HCT116 (cell line): Measurements from ENCODE around the gene RMND1. TPM values are rescaled to one million over a fixed set of nuclear protein-coding genes. Genes with fewer than 3 reads are reported as not detected.

Experiments used
- ATAC-seq: fragments of 200-7000 bp; cut with Tn5 transposase; 2 replicates; pipeline ENCODE4 v1.9.1; 2020; ENCODE audit warnings: mild to moderate bottlenecking, moderate library complexity
- BruUV-seq: library from RNA; stranded (reverse); fragments of 400-500 nt; replicated peaks from 2 replicates; lab custom pipeline; 2021; lab: Mats Ljungman, UMichigan
- CTCF ChIA-PET: fragments of 300-600 bp; sonication (Branson Sonifier 250); formaldehyde crosslinking; loops from one replicate; lab custom pipeline; 2021; ENCODE audit warnings: antibody characterized with exemption; lab: Charles Lee
- POLR2A ChIA-PET: fragments of 300-600, 350-600 bp; sonication (Branson Sonifier 250); formaldehyde crosslinking; loops from one replicate; lab custom pipeline; 2021; ENCODE audit warnings: antibody characterized with exemption; lab: Charles Lee
- RAD21 ChIA-PET, 2 experiments: fragments of 300-600 bp; sonication (Branson Sonifier 250); formaldehyde crosslinking; loops; one replicate each; lab custom pipeline; 2023; ENCODE audit warnings: low total read pairs in 2 of 2; ENCODE audit not compliant: uncharacterized antibody in 2 of 2, unreplicated experiment in 2 of 2, low non-redundant PET in 1 of 2; lab: Charles Lee
- DNase-seq: peaks from one replicate; pipeline ENCODE4 v3.0.0-alpha.2; 2010; ENCODE audit warnings: low read depth, low spot score
- H2AFZ ChIP-seq: fragments of 200-600 bp; shearing (Covaris generic), sonication (generic); 2 replicates; pipeline ENCODE4 v1.6.1; 2017; ENCODE audit warnings: low read depth, mixed run types, mixed read lengths, antibody characterized with exemption, low read length; ENCODE audit not compliant: poor library complexity, severe bottlenecking
- H3K27ac ChIP-seq: 2 replicates; pipeline ENCODE4 v1.5.1; 2012; ENCODE audit warnings: low read depth, low read length
- H3K27me3 ChIP-seq: fragments of 200-600 bp; sonication (generic); 2 replicates; pipeline ENCODE4 v1.6.1; 2016; ENCODE audit warnings: mixed run types, low read length, mixed read lengths; ENCODE audit not compliant: insufficient read depth
- H3K36me3 ChIP-seq, 2 experiments: fragments of 200-500 bp in 1 of 2; fragments of 200-600 bp in 1 of 2; sonication (Bioruptor generic) in 1 of 2; sonication (generic) in 1 of 2; 2 replicates each; pipeline versions ENCODE4 v1.5.1 to v1.6.1; 2014 to 2016; ENCODE audit warnings: low read length in 2 of 2, inconsistent platforms in 1 of 2, mixed read lengths in 1 of 2, mixed run types in 1 of 2; ENCODE audit not compliant: insufficient read depth in 2 of 2, control insufficient read depth in 1 of 2
- H3K4me1 ChIP-seq, 2 experiments: fragments of 200-600 bp in 1 of 2; sonication (generic) in 1 of 2; 2 replicates each; pipeline versions ENCODE4 v1.5.1 to v1.6.1; 2012 to 2017; ENCODE audit warnings: low read length in 2 of 2, inconsistent platforms in 1 of 2, mild to moderate bottlenecking in 1 of 2, mixed read lengths in 1 of 2, mixed run types in 1 of 2, moderate library complexity in 1 of 2; ENCODE audit not compliant: insufficient read depth in 2 of 2, control insufficient read depth in 1 of 2
- H3K4me2 ChIP-seq: fragments of 200-600 bp; sonication (generic); 2 replicates; pipeline ENCODE4 v1.6.1; 2017; ENCODE audit warnings: mixed run types, low read length, mixed read lengths
- H3K4me3 ChIP-seq, 2 experiments: fragments of 200-600 bp in 1 of 2; sonication (generic) in 1 of 2; replicated peaks in 1 of 2; 2 replicates each; pipeline ENCODE4 v1.5.1; 2011 to 2016; ENCODE audit warnings: low read length in 2 of 2, control low read depth in 1 of 2, low read depth in 1 of 2, mild to moderate bottlenecking in 1 of 2, mixed read lengths in 1 of 2, mixed run types in 1 of 2
- H3K79me2 ChIP-seq: fragments of 200-600 bp; sonication (generic); 2 replicates; pipeline ENCODE4 v1.6.1; 2017; ENCODE audit warnings: mild to moderate bottlenecking, mixed run types, low read length, moderate library complexity, mixed read lengths; ENCODE audit not compliant: insufficient read depth
- H3K9ac ChIP-seq: fragments of 200-600 bp; sonication (generic); 2 replicates; pipeline ENCODE4 v1.6.1; 2016; ENCODE audit warnings: low read length, mixed read lengths
- H3K9me2 ChIP-seq: fragments of 200-600 bp; sonication (generic), shearing (Covaris generic); 2 replicates; pipeline ENCODE4 v1.6.1; 2017; ENCODE audit warnings: mixed run types, mild to moderate bottlenecking, moderate library complexity; ENCODE audit not compliant: insufficient read depth
- H3K9me3 ChIP-seq, 2 experiments: fragments of 200-500 bp in 1 of 2; fragments of 200-600 bp in 1 of 2; sonication (Bioruptor generic) in 1 of 2; sonication (generic) in 1 of 2; 2 replicates each; pipeline ENCODE4 v1.6.1; 2014 to 2017; ENCODE audit warnings: low read length in 2 of 2, mixed read lengths in 2 of 2, inconsistent platforms in 1 of 2, low read depth in 1 of 2, mild to moderate bottlenecking in 1 of 2, mixed run types in 1 of 2, moderate library complexity in 1 of 2; ENCODE audit not compliant: control insufficient read depth in 1 of 2, insufficient read depth in 1 of 2
- H4K20me1 ChIP-seq: fragments of 200-600 bp; sonication (generic), shearing (Covaris generic); 2 replicates; pipeline ENCODE4 v1.6.1; 2017; ENCODE audit warnings: mixed run types, mild to moderate bottlenecking, moderate library complexity; ENCODE audit not compliant: insufficient read depth
- EGR1 ChIP-seq: IDR thresholded peaks from 2 replicates; pipeline ENCODE4 v1.6.1; 2012; ENCODE audit warnings: low read depth
- EZH2 ChIP-seq: fragments of 200-600 bp; sonication (generic); IDR thresholded peaks from 2 replicates; pipeline ENCODE4 v1.6.1; 2017; ENCODE audit warnings: antibody characterized with exemption, mixed run types
- EZH2phosphoT487 ChIP-seq: fragments of 200-600 bp; IDR thresholded peaks from 2 replicates; pipeline ENCODE4 v1.6.1; 2018; ENCODE audit warnings: antibody characterized with exemption, borderline replicate concordance
- POLR2A ChIP-seq: IDR thresholded peaks from 2 replicates; pipeline ENCODE4 v1.7.0; 2011; ENCODE audit warnings: borderline replicate concordance; ENCODE audit not compliant: insufficient read depth, insufficient read length; ENCODE audit errors: extremely low read depth
- POLR2AphosphoS5 ChIP-seq: IDR thresholded peaks from 2 replicates; pipeline ENCODE4 v1.6.1; 2011; ENCODE audit warnings: mild to moderate bottlenecking, low read depth, low read length, moderate library complexity
- RAD21 ChIP-seq: IDR thresholded peaks from 2 replicates; pipeline ENCODE4 v1.6.1; 2012; ENCODE audit warnings: low read depth, mild to moderate bottlenecking
- SIN3A ChIP-seq: IDR thresholded peaks from 2 replicates; pipeline ENCODE4 v1.6.1; 2012; ENCODE audit warnings: low read depth
- SP1 ChIP-seq: IDR thresholded peaks from 2 replicates; pipeline ENCODE4 v1.6.1; 2012; ENCODE audit warnings: low read depth
- SRF ChIP-seq: IDR thresholded peaks from 2 replicates; pipeline ENCODE4 v1.6.1; 2012; ENCODE audit warnings: low read depth
- YY1 ChIP-seq: IDR thresholded peaks from 2 replicates; pipeline ENCODE4 v1.6.1; 2011; ENCODE audit warnings: low read length, low read depth, moderate library complexity, mild to moderate bottlenecking; ENCODE audit not compliant: insufficient replicate concordance; ENCODE audit errors: extremely low read depth
- ZFX ChIP-seq: fragments of 450-650 bp; IDR thresholded peaks from 2 replicates; pipeline ENCODE4 v1.6.1; 2017
- intact Hi-C: fragments of 100-400 bp; cut with micrococcal nuclease; formaldehyde crosslinking; loops from 2 replicates; pipeline ENCODE4 v1.10.0; 2022
- total RNA-seq: library from RNA; stranded (reverse); gene quantifications from one replicate; pipeline ENCODE4 v1.2.1, GENCODE V29; 2021; ENCODE audit not compliant: unreplicated experiment
- TF ChIP-seq, protein P1 (sequence below): IDR thresholded peaks from 2 replicates; pipeline ENCODE4 v1.6.1; 2011; ENCODE audit warnings: mild to moderate bottlenecking, low read length, moderate library complexity; ENCODE audit not compliant: insufficient replicate concordance; ENCODE audit errors: extremely low read depth
- TF ChIP-seq, protein P2 (sequence below), 3 experiments: fragments of 200-600 bp in 1 of 3; sonication (generic) in 1 of 3; IDR thresholded peaks in 2 of 3; conservative IDR thresholded peaks in 1 of 3; 2 replicates each; pipeline ENCODE4 v1.5.1; 2012 to 2017; ENCODE audit warnings: low read depth in 2 of 3, low read length in 2 of 3, antibody characterized with exemption in 1 of 3, borderline replicate concordance in 1 of 3, control low read depth in 1 of 3, mild to moderate bottlenecking in 1 of 3, mixed read lengths in 1 of 3, mixed run types in 1 of 3, moderate library complexity in 1 of 3; ENCODE audit not compliant: insufficient read depth in 1 of 3
- TF ChIP-seq, protein P3 (sequence below): IDR thresholded peaks from 2 replicates; pipeline ENCODE4 v1.6.1; 2012; ENCODE audit warnings: low read depth

Gene RMND1
- total RNA-seq, 1 experiment from 2014 or later: 28.0 TPM

DNA sequence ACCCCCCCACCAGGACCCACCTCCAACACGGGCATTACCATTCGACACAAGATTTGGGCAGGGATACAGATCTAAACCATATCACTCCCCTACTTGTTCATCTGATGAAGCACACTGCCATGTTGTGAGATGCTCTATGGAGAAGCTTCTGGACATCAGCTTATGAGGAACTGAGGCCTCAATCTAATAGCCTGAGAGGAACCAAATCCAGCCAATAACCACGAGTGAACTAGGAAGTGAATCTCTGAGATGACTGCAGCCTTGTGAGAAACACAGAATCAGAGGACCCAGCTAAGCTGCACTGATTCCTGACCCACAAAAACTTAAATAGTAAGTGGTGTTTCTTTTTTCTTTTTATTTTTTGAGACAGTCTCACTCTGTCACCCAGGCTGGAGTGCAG, 39.0 kb downstream of the RMND1 start:
- intact Hi-C loops: no loop called here

More for the DNA sequence above, 39.0 kb downstream of the RMND1 start:
- no peaks in the 10 kb centered on the region for H3K4me1 ChIP-seq
- BruUV-seq: no TSS peak
- CTCF ChIA-PET: no interaction called here
- POLR2A ChIA-PET: no interaction called here
- H3K27me3 ChIP-seq: no peaks in the 10 kb centered on the region
- RAD21 ChIA-PET: no interaction called here
- no peaks in the 10 kb centered on the region for H3K79me2 ChIP-seq
- no peak for ATAC-seq
- H3K36me3 ChIP-seq: peaks cover 6 to 27% of the 10 kb centered on the region in 2 experiments; a peak in 3 of 4 replicates
- no peaks in the 10 kb centered on the region for H3K9me2 ChIP-seq
- TF ChIP-seq POLR2AphosphoS5: no peak
- no peak for TF ChIP-seq EZH2phosphoT487
- TF ChIP-seq ZFX: no peak
- no peak for TF ChIP-seq SP1
- TF ChIP-seq RAD21: no peak
- TF ChIP-seq, protein P1, sequence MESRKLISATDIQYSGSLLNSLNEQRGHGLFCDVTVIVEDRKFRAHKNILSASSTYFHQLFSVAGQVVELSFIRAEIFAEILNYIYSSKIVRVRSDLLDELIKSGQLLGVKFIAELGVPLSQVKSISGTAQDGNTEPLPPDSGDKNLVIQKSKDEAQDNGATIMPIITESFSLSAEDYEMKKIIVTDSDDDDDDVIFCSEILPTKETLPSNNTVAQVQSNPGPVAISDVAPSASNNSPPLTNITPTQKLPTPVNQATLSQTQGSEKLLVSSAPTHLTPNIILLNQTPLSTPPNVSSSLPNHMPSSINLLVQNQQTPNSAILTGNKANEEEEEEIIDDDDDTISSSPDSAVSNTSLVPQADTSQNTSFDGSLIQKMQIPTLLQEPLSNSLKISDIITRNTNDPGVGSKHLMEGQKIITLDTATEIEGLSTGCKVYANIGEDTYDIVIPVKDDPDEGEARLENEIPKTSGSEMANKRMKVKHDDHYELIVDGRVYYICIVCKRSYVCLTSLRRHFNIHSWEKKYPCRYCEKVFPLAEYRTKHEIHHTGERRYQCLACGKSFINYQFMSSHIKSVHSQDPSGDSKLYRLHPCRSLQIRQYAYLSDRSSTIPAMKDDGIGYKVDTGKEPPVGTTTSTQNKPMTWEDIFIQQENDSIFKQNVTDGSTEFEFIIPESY: no peak
- TF ChIP-seq, protein P2, sequence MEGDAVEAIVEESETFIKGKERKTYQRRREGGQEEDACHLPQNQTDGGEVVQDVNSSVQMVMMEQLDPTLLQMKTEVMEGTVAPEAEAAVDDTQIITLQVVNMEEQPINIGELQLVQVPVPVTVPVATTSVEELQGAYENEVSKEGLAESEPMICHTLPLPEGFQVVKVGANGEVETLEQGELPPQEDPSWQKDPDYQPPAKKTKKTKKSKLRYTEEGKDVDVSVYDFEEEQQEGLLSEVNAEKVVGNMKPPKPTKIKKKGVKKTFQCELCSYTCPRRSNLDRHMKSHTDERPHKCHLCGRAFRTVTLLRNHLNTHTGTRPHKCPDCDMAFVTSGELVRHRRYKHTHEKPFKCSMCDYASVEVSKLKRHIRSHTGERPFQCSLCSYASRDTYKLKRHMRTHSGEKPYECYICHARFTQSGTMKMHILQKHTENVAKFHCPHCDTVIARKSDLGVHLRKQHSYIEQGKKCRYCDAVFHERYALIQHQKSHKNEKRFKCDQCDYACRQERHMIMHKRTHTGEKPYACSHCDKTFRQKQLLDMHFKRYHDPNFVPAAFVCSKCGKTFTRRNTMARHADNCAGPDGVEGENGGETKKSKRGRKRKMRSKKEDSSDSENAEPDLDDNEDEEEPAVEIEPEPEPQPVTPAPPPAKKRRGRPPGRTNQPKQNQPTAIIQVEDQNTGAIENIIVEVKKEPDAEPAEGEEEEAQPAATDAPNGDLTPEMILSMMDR (IDR thresholded peaks at IDR 0.05 in 2 of 3, conservative IDR thresholded peaks at IDR 0.05 in 1 of 3; ENCODE audit: borderline replicate concordance in 1 of 3, insufficient read depth in 1 of 3, low read depth in 2 of 3, low read length in 2 of 3): no peak
- no peak for TF ChIP-seq SIN3A
- no peak for TF ChIP-seq EGR1
- no peak for TF ChIP-seq YY1
- no peak for TF ChIP-seq POLR2A
- TF ChIP-seq, protein P3, sequence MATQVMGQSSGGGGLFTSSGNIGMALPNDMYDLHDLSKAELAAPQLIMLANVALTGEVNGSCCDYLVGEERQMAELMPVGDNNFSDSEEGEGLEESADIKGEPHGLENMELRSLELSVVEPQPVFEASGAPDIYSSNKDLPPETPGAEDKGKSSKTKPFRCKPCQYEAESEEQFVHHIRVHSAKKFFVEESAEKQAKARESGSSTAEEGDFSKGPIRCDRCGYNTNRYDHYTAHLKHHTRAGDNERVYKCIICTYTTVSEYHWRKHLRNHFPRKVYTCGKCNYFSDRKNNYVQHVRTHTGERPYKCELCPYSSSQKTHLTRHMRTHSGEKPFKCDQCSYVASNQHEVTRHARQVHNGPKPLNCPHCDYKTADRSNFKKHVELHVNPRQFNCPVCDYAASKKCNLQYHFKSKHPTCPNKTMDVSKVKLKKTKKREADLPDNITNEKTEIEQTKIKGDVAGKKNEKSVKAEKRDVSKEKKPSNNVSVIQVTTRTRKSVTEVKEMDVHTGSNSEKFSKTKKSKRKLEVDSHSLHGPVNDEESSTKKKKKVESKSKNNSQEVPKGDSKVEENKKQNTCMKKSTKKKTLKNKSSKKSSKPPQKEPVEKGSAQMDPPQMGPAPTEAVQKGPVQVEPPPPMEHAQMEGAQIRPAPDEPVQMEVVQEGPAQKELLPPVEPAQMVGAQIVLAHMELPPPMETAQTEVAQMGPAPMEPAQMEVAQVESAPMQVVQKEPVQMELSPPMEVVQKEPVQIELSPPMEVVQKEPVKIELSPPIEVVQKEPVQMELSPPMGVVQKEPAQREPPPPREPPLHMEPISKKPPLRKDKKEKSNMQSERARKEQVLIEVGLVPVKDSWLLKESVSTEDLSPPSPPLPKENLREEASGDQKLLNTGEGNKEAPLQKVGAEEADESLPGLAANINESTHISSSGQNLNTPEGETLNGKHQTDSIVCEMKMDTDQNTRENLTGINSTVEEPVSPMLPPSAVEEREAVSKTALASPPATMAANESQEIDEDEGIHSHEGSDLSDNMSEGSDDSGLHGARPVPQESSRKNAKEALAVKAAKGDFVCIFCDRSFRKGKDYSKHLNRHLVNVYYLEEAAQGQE: no peak
- TF ChIP-seq EZH2: no peak
- TF ChIP-seq SRF: no peak
- H3K27ac ChIP-seq: no peak overlapping the region
- no peak overlapping the region for H2AFZ ChIP-seq
- DNase-seq: no peak
- no peak overlapping the region for H3K9ac ChIP-seq
- H3K9me3 ChIP-seq: no peaks in the 10 kb centered on the region
- H3K4me2 ChIP-seq: no peak overlapping the region
- H3K4me3 ChIP-seq: no peak overlapping the region
- no peaks in the 10 kb centered on the region for H4K20me1 ChIP-seq
